Activated T-cell treated with anti-CD3 and anti-CD28 coated beads, Interleukin-2, amount 50 U/mL, for 72 hours (primary cell): ENCODE results near the gene GRIK1. TPM values are rescaled to one million over a fixed set of nuclear protein-coding genes. Genes with fewer than 3 reads are reported as not detected.

ENCODE experiments used
- ATAC-seq, 2 donors: fragments of 150-1000 bp; cut with Tn5 transposase; replicated peaks in 1 of 2; 2 replicates each; pipeline ENCODE4 v1.10.0; 2021; ENCODE audit warnings: moderate library complexity in 2 of 2, mild to moderate bottlenecking in 1 of 2
- DNase-seq, 2 donors: peaks; one replicate each; pipeline ENCODE4 v3.0.0; 2021 to 2022; ENCODE audit warnings: mixed read lengths in 1 of 2
- H3K27ac Mint-ChIP-seq: one replicate; pipeline ENCODE4 v1.8.0; 2022; ENCODE audit warnings: mild to moderate bottlenecking, moderate library complexity, mixed read lengths
- H3K27me3 Mint-ChIP-seq: one replicate; pipeline ENCODE4 v1.8.0; 2022; ENCODE audit warnings: low read depth, mixed read lengths
- H3K36me3 Mint-ChIP-seq, 2 donors: one replicate each; pipeline ENCODE4 v1.8.0; 2022; ENCODE audit warnings: mixed read lengths in 2 of 2, mild to moderate bottlenecking in 1 of 2; ENCODE audit not compliant: insufficient read depth in 2 of 2
- H3K4me1 Mint-ChIP-seq: one replicate; pipeline ENCODE4 v1.8.0; 2022; ENCODE audit warnings: low read depth, mixed read lengths
- H3K4me3 Mint-ChIP-seq, 2 donors: one replicate each; pipeline ENCODE4 v1.8.0; 2022; ENCODE audit warnings: mild to moderate bottlenecking in 2 of 2, mixed read lengths in 2 of 2, moderate library complexity in 2 of 2
- H3K9me3 Mint-ChIP-seq, 2 donors: one replicate each; pipeline ENCODE4 v1.8.0; 2022; ENCODE audit warnings: mixed read lengths in 2 of 2
- total RNA-seq, 2 donors: library from RNA; stranded (reverse); gene quantifications; one replicate each; pipeline ENCODE4 v1.2.3, GENCODE V29; 2022

The GRIK1 gene
- total RNA-seq, 2 donors from 2014 or later, result not detected

DNA sequence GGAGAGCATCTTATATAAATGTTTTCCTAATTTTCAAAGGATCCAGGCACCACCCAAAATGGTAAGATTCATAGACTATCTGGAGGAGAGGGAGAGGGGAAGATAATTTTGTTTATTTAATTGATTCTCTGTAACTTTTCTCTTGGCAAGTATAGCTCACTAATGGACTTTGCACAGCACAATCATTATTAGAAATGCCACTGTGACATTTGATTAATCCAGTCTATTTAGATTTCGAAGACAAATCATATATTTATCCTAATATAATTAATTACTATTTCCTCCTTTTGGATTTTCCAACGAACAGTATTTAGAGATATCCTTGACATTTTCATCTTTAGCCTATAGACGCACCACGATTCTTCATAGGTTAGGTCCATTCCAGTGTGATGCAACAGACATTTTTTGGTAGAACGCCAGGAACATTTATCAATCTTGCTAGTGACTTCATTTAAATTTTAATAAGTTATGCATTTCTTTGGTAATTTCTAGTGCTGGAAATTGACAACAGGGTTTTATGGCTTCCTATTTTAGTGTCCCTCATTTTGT, 152.4 kb downstream of the GRIK1 start:
- Mint-ChIP-seq H3K9me3 (no peaks in the 10 kb centered on the region), H3K4me3 (no peak overlapping the region)
- no peak for DNase-seq

DNA sequence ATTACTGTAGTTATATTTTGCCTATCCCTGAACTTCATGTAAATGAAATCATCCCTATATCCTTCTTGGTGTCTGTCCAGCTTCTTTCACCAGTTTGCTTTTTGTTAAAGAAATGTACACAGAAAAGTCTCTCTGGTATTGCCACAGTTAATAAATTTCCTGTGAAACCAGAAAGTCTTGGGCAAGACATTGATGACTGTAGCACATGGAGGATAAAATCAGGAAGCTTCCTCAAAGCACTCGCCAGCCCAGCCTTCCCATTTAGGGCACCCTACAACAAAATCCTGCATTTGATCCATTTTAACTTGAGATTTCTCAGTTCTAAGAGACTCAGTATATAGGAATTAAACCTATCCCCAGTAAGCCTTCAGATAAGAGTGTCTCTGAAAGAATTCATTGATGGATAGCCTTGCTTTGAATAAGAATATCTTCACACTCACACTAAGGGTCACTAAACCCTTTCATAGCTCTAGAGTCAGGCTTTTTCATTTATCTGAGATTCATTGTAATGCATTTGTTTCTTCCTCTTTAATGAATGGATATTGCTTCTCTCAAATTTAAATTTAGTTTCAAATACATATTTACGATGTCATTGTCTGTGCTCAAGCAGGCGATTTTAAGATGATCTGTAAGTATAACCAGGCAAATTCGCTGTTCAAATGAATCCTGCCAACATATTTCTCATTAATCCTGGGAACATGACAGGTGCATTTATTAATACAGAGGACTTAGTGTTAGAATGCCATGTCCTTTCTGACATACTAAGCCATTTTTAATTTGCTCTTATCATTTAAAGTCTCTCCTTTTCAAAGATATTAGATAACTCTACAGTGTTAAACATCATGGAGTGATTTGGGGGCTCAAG, 153.1 kb downstream of the GRIK1 start:
- H3K27me3 Mint-ChIP-seq, result peaks cover 8% of the 10 kb centered on the region
- H3K4me3 Mint-ChIP-seq, result no peak overlapping the region
- no peaks in the 10 kb centered on the region for H3K9me3 Mint-ChIP-seq
- peaks cover 5% of the 10 kb centered on the region for H3K4me1 Mint-ChIP-seq
- no peaks in the 10 kb centered on the region for H3K36me3 Mint-ChIP-seq
- no peak overlapping the region for H3K27ac Mint-ChIP-seq
- no peak for DNase-seq
- ATAC-seq, result no peak

More for the DNA sequence above, 152.4 kb downstream of the GRIK1 start:
- ATAC-seq, result no peak
- Mint-ChIP-seq H3K27ac (no peak overlapping the region), H3K27me3 (peaks cover 8% of the 10 kb centered on the region), H3K4me1 (peaks cover 5% of the 10 kb centered on the region), H3K36me3 (no peaks in the 10 kb centered on the region)

DNA sequence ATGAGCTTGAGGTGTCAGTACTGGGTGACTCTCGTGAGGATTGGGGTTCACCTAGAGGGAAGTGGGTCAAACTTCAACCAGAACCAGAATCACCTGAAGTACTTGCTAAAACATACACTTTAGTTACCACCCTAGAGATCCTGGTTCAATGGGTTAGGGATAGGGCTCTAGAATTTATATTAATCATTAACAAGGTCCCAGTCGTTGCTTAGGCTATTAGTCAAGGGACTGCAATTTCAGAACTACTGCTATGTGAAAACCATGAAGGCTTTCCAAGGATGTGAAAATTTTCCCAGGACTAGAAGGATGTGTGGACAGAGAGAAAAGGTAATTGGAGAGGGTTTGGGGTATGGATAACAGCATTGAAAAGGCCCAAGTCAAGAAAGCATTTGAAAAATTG, 162.6 kb downstream of the GRIK1 start:
- H3K36me3 Mint-ChIP-seq, result no peaks in the 10 kb centered on the region
- DNase-seq, result no peak
- H3K4me3 Mint-ChIP-seq, result no peak overlapping the region
- no peak for ATAC-seq
- no peaks in the 10 kb centered on the region for H3K9me3 Mint-ChIP-seq
- H3K27ac Mint-ChIP-seq, result no peak overlapping the region
- H3K4me1 Mint-ChIP-seq, result no peaks in the 10 kb centered on the region
- H3K27me3 Mint-ChIP-seq, result no peaks in the 10 kb centered on the region

DNA sequence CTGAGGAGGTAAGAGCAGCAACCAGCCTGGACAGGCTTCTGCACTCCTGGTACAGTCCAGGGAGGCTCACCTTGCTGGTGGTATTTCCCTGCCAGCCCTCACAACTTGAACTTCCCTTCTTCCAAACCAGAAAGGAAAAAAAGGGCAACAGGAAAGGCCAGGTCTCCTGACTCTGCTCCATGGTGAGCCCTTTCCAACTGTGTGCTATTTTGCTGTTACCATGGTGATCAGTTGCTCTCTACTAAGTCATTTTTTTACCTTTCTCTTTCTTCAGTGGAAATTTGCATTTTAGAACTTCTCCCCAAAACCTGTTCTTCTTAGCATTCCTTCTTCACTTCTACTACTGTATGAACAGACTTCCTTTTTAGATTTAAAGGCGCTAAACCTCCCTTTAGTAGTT, 164.3 kb downstream of the GRIK1 start:
- Mint-ChIP-seq H3K36me3 (no peaks in the 10 kb centered on the region), H3K4me3 (no peak overlapping the region), H3K4me1 (no peaks in the 10 kb centered on the region), H3K9me3 (no peaks in the 10 kb centered on the region), H3K27ac (no peak overlapping the region), H3K27me3 (no peaks in the 10 kb centered on the region)
- DNase-seq (no peak), ATAC-seq (no peak)

DNA sequence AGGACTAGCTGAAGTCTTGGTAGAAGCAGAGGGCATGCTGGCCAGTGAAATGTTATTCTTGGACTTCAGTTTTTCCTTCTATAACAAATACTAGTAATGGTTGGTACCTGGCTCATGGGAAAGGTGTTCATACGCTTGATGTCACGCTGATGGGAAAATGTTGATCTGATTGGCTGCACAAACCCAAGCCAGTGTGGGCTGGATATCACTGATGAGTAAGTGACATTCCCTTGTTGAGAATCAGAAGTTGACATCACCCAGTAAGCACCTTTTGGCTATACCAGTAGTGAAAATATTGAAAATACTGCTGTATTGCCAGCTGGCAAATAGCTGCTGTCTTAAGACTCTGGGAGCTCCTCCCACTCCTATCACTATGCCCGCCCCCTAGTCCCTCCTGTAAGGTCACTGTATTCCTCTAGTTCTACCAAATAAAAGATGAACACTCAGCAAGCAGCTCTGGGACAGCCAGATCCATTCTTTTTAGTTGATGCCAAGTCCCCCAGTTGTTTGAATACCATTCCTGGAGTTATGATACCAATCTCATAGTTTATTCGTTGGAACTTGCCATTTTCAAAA, 168.2 kb downstream of the GRIK1 start:
- no peaks in the 10 kb centered on the region for H3K4me1 Mint-ChIP-seq
- no peak for DNase-seq
- no peak overlapping the region for H3K4me3 Mint-ChIP-seq

DNA sequence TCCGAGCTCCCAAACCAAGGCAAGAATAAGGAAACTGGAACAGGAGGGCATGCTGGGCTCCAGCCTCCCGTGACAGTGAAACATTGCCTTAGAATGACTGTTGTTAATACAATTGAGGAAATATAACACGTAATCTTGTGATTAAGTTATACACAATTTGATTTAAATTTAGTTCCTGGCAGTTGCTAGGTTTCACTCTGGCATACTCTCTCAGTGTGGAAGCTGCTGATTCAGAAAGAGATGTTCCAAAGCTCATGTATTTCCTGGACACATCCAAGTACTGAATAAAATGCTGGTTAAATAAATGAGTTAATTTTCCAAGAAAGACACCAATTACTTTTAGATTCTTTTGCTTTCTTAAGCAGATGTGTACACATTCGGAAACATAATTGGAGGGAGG, 176.1 kb downstream of the GRIK1 start:
- no peak overlapping the region for H3K27ac Mint-ChIP-seq
- H3K4me3 Mint-ChIP-seq, result no peak overlapping the region
- DNase-seq (no peak), ATAC-seq (no peak)
- H3K27me3 Mint-ChIP-seq, result no peaks in the 10 kb centered on the region
- no peaks in the 10 kb centered on the region for H3K9me3 Mint-ChIP-seq
- H3K36me3 Mint-ChIP-seq, result no peaks in the 10 kb centered on the region
- H3K4me1 Mint-ChIP-seq, result no peaks in the 10 kb centered on the region

More for the DNA sequence above, 168.2 kb downstream of the GRIK1 start:
- no peak for ATAC-seq
- H3K27ac Mint-ChIP-seq, result no peak overlapping the region
- H3K9me3 Mint-ChIP-seq, result no peaks in the 10 kb centered on the region
- no peaks in the 10 kb centered on the region for H3K36me3 Mint-ChIP-seq
- no peaks in the 10 kb centered on the region for H3K27me3 Mint-ChIP-seq

DNA sequence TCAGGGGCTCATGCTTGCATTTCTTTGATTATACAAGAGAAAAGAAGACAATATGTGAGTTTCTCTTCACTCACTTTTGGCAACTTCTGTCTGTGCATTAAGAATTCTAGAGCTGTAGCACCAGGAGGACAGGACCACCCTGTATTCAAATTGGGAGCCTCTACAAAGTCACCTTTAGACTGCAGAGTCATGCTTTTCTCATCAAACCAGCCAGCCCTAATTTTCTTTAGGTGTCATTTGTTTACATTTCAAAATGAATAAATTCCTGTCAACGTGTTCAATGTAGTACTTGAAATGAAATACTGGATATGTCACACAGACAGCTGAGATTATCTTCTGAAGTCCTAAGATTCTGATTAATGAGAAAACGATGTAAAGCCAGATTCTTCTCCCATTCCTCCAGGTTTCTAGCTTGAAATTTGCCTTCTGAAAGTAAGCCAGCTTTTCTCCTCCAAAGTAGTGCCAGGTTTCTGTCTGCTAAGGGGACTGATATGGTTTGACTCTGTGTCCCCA, 177.2 kb downstream of the GRIK1 start:
- no peak for ATAC-seq
- DNase-seq, result no peak
- Mint-ChIP-seq H3K4me1 (no peaks in the 10 kb centered on the region), H3K4me3 (no peak overlapping the region), H3K36me3 (no peaks in the 10 kb centered on the region), H3K27ac (no peak overlapping the region), H3K9me3 (no peaks in the 10 kb centered on the region), H3K27me3 (no peaks in the 10 kb centered on the region)

DNA sequence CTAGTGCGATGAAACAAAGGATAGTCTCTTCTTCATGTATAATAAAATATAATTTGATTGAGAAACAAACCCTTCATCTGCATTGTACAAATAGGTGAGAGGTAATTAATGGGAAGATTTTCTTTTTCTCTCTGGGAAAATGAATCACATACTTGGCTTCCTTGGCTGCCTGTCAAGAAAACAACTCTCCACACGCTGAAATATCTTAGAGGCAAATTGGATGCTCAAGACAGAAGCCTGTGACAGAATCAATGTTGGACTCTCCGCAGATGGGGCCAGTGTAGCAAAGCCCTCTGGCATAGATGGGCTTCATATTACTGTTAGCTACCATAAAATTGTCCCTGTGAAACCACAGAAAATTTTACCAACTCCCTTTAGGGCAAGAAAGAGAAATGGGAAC, 186.6 kb downstream of the GRIK1 start:
- no peak for ATAC-seq
- H3K27ac Mint-ChIP-seq, result no peak overlapping the region

DNA sequence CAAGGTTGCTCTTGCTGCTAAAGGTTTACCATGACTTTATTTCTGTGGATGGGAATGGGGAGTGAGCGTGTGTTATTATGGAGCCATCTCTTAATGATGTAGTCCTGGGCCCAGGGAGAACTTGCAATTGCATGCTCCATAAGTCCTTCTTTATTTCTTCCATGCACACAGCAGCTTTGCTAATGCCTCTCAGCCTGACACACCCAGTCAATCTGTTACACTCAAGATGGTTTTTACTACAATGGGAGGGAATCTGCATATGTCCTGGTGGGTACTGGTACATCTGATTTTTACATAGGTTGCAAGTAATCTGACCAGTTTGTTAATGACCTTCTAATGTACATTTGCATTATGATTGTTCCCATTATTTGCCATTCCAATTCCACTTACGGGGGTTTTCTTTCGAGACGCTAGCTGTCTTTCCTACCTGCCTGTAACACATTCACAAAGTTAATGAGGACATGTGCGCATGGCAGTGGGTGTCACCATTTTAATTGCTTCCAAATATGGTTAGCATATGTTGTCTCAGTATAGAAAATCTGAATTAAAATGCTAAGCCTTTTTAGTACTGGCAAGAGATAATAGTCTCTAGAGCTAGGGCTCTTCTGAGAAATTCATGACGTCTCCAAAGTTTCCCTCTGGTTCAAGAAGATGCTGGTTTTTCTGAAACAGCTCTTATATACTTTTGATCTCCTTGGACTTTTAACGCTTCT, 188.2 kb downstream of the GRIK1 start:
- Mint-ChIP-seq H3K27me3 (peaks cover 8% of the 10 kb centered on the region), H3K4me1 (no peaks in the 10 kb centered on the region), H3K27ac (no peak overlapping the region), H3K36me3 (no peaks in the 10 kb centered on the region), H3K9me3 (no peaks in the 10 kb centered on the region), H3K4me3 (no peak overlapping the region)
- DNase-seq (no peak), ATAC-seq (no peak)

More for the DNA sequence above, 186.6 kb downstream of the GRIK1 start:
- no peak overlapping the region for H3K4me3 Mint-ChIP-seq
- no peak for DNase-seq
- H3K27me3 Mint-ChIP-seq, result peaks cover 8% of the 10 kb centered on the region
- H3K9me3 Mint-ChIP-seq, result no peaks in the 10 kb centered on the region
- no peaks in the 10 kb centered on the region for H3K4me1 Mint-ChIP-seq
- no peaks in the 10 kb centered on the region for H3K36me3 Mint-ChIP-seq

DNA sequence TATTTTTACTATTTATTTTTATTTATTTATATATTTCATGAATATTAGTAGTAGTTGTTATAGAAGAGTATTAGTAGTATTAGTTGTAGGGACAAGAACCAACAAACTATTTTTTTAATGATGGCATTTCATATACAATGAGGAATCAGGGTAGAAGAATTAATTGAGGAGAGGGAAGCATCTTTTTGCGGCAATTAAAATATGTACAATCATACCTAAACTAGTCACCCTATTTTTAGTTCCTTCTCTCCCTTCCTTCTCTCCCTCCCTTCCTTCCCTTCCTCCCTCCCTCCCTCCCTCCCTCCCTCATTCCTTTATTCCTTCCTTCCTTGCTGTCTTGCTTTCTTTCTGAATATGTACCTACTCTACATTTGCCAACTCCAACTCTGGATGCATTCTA, 189.8 kb downstream of the GRIK1 start:
- Mint-ChIP-seq H3K27ac (no peak overlapping the region), H3K9me3 (no peaks in the 10 kb centered on the region)
- no peak for ATAC-seq

DNA sequence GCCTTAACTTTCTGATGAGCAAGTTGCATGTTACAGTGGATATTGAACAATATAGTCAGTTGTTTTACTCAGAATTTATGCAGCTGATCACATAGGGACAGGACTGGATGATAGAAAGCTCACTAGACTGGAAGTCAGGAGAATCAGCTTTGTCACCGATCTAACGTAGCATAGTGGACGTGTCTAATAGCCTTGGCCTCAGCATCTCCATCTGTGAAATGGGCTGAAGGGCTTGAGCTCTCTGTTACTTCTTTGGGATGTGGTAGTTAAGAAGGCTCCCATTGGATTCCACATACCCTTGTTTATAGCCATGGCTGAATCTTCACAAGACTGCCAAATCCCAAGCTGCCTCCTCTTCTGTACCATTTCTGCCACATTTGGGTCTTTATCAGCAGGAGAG, 190.6 kb downstream of the GRIK1 start:
- H3K4me1 Mint-ChIP-seq, result no peaks in the 10 kb centered on the region
- H3K9me3 Mint-ChIP-seq, result no peaks in the 10 kb centered on the region
- ATAC-seq (no peak), DNase-seq (no peak)
- H3K4me3 Mint-ChIP-seq, result no peak overlapping the region
- H3K36me3 Mint-ChIP-seq, result no peaks in the 10 kb centered on the region
- H3K27ac Mint-ChIP-seq, result no peak overlapping the region
- peaks cover 6% of the 10 kb centered on the region for H3K27me3 Mint-ChIP-seq

More for the DNA sequence above, 189.8 kb downstream of the GRIK1 start:
- Mint-ChIP-seq H3K36me3 (no peaks in the 10 kb centered on the region), H3K4me3 (no peak overlapping the region), H3K27me3 (peaks cover under 1% of the 10 kb centered on the region), H3K4me1 (no peaks in the 10 kb centered on the region)
- no peak for DNase-seq

DNA sequence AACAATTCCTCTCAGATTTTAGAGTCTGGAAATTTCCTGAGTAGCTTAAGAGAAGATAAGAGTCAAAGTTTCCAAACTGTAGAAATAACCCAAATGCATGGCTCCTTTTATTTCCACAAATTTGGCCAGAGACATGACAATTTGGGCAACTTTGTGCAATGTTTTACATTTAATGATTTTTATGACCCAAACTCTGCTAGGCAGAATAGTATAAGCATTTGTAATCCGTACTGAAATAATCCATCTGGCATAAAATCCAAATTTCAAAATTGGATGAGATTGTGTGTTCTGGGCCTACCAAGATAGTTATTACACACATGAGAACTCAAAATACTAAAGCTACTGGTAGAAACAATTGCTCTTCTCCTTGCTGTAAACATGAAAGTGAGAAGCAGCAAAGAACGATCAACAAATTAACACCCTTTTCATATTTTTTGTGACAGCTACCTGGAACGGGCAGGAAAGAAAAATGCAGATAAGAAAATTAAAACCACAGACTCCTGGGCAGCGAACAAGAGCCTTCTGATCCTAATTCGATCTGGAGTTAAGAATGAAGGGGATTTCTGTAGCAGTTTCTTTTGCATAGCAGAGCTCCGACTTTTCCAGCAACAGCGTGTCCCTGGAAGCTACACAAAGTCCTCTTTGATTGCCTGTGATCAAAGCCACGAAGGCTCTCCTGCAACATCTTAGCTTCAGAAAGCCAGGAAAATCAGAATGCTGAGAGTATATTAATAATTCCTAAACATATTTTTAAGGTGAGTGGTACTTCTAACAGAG, 191.2 kb downstream of the GRIK1 start:
- peaks cover 6% of the 10 kb centered on the region for H3K27me3 Mint-ChIP-seq
- H3K9me3 Mint-ChIP-seq, result no peaks in the 10 kb centered on the region
- H3K4me3 Mint-ChIP-seq, result no peak overlapping the region
- H3K4me1 Mint-ChIP-seq, result no peaks in the 10 kb centered on the region
- DNase-seq (no peak), ATAC-seq (no peak)
- no peak overlapping the region for H3K27ac Mint-ChIP-seq
- H3K36me3 Mint-ChIP-seq, result no peaks in the 10 kb centered on the region
